Parathyroid adenoma (tissue), 2 donors: Measurements from ENCODE around the gene RSPH1.

Experiments used
- H2AFZ ChIP-seq: fragments of 300-600 bp; sonication (generic); one replicate; pipeline ENCODE4 v1.7.0; 2017; ENCODE audit warnings: antibody characterized with exemption, mild to moderate bottlenecking
- H3K27ac ChIP-seq: fragments of 300-600 bp; sonication (generic); one replicate; pipeline ENCODE4 v1.7.0; 2017
- H3K27me3 ChIP-seq: fragments of 300-600 bp; sonication (generic); one replicate; pipeline ENCODE4 v1.7.0; 2017; ENCODE audit warnings: low read length; ENCODE audit not compliant: control insufficient read depth, insufficient read depth
- H3K36me3 ChIP-seq: fragments of 300-600 bp; sonication (generic); one replicate; pipeline ENCODE4 v1.7.0; 2017; ENCODE audit warnings: low read length; ENCODE audit not compliant: control insufficient read depth, insufficient read depth
- H3K4me1 ChIP-seq: fragments of 300-600 bp; sonication (generic); one replicate; pipeline ENCODE4 v1.7.0; 2017; ENCODE audit warnings: control low read depth
- H3K4me2 ChIP-seq: fragments of 300-600 bp; sonication (generic); one replicate; pipeline ENCODE4 v1.7.0; 2017; ENCODE audit warnings: low read length
- H3K4me3 ChIP-seq: fragments of 300-600 bp; sonication (generic); one replicate; pipeline ENCODE4 v1.7.0; 2017; ENCODE audit warnings: low read depth, low read length
- H3K79me2 ChIP-seq: fragments of 300-600 bp; sonication (generic); one replicate; pipeline ENCODE4 v1.7.0; 2017; ENCODE audit warnings: control low read depth
- H3K9ac ChIP-seq: fragments of 300-600 bp; sonication (generic); one replicate; pipeline ENCODE4 v1.7.0; 2017; ENCODE audit warnings: mild to moderate bottlenecking
- H3K9me3 ChIP-seq: fragments of 300-600 bp; sonication (generic); one replicate; pipeline ENCODE4 v1.7.0; 2017; ENCODE audit warnings: low read length; ENCODE audit not compliant: control insufficient read depth
- CTCF ChIP-seq: fragments of 300-600 bp; sonication (generic); IDR thresholded peaks from one replicate; pipeline ENCODE4 v1.7.0; 2017; ENCODE audit warnings: antibody characterized with exemption, mild to moderate bottlenecking
- donor health status: primary hyperparathyroidism.

Gene RSPH1

DNA sequence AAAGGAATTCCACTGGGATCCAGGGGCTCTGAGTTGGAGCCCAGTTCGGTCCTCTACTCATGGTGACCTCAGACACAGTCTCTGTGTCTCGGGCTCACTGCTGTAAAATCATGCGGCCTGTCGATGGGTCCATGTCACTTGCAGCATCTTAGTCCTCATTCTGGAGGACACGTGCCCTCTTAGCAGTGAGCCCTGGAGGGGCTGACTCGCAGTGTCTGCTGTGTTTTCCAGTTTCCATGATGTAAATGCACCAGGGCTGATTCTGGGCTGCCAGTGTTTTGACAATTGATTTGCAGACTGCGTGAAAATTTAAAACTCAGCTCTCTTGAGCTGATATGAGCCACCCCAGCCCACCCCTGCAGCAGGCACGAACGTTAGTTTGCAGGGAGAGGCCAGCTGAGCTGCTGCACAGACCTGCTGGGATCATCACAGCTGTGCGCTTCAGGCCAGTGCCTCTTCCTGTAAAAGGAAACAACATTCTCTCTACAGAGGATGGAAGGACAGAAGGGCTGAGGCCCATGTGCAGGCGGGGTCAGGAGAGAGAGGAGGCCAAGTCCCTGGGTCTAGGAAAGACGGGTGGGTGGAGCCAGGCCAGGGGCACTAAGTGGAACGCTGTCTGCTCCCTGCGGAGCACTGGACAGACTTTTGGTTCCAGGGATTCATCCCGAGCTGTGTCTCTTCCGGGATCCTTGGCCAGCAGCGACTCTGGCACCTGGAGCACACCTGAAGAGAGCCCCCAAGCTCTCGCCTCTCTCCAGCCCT is 42.6 kb downstream of the RSPH1 start:
- Histone ChIP-seq H3K4me3 (no peak overlapping the region), H3K9ac (no peak overlapping the region), H3K36me3 (no peaks in the 10 kb centered on the region), H3K27me3 (no peaks in the 10 kb centered on the region), H3K27ac (peak overlapping the region; percentile 54), H3K79me2 (no peaks in the 10 kb centered on the region), H3K9me3 (no peaks in the 10 kb centered on the region), H3K4me1 (peaks cover 9% of the 10 kb centered on the region), H3K4me2 (no peak overlapping the region), H2AFZ (peak overlapping the region; percentile 66)
- no peak for TF ChIP-seq CTCF

DNA sequence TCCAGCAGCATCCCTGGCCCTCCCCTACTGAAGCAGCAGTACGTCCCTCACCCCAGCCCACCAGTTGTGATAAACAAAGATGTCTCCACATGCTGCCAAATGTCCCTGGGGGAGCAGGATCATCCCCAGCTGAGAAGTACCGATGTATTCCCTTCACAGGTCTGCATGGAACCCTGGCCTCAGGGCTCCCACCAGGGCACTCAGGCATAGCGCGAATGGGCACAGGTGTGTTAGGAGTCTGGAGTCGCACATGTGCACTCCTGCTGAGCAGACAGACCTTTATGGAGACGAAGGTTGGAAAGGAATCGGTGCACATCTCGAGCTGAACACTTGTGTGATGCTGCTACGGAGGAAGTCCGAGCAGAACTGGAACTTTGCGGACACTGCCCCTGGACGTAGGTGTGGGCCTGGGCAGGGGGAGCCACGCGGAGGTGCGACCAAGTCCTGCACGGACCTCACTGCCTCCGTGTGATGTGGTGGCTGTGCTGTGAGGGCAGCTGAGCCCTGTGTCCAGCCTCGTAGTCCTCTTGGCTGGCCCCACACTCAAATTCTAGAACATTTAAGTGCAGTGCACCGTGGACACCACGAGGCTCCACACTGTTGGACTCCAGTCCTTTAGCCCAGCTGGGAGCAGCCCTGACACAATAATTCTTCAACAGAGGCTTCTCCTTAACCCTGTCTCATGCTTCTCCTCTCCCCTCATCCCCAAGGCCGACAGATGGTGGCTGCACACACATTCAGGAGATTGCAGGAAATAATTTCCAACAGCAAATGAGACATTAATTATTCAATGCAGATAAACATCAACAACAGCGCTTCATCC is 43.4 kb downstream of the RSPH1 start:
- Histone ChIP-seq H3K4me2 (no peak overlapping the region), H3K27ac (no peak overlapping the region), H3K36me3 (no peaks in the 10 kb centered on the region), H2AFZ (no peak overlapping the region), H3K9ac (no peak overlapping the region), H3K4me3 (no peak overlapping the region), H3K9me3 (no peaks in the 10 kb centered on the region), H3K4me1 (peaks cover 9% of the 10 kb centered on the region), H3K27me3 (no peaks in the 10 kb centered on the region), H3K79me2 (no peaks in the 10 kb centered on the region)
- no peak for TF ChIP-seq CTCF

DNA sequence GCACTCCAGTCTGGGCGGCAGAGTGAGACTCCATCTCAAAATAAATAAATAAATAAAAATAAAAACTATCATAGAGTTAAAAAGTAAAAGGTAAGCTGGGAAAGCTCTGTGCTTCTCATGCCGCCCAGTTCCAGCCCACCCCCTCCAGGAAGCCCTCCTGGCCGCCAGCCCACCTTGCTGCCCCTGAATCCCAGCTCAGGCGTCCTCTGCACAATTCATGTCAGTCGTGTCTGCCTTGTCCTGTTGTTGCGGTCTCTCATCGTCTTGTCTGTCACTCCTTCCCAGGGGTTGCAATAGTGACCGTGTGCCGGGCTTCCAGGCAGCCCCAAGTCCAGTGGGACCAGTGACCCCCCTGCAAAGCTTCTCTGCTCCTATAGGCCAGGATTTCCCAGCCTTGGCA is 44.1 kb downstream of the RSPH1 start:
- Histone ChIP-seq H3K4me1 (peaks cover 9% of the 10 kb centered on the region), H3K36me3 (no peaks in the 10 kb centered on the region), H3K79me2 (no peaks in the 10 kb centered on the region), H3K27me3 (no peaks in the 10 kb centered on the region), H3K27ac (no peak overlapping the region), H3K9ac (no peak overlapping the region), H3K4me2 (no peak overlapping the region), H2AFZ (no peak overlapping the region), H3K4me3 (no peak overlapping the region), H3K9me3 (no peaks in the 10 kb centered on the region)
- no peak for TF ChIP-seq CTCF

GRCh38 chr21:42448686-42449085 is 47.3 kb downstream of the RSPH1 start:
- Histone ChIP-seq H3K4me1 (no peaks in the 10 kb centered on the region), H3K27me3 (no peaks in the 10 kb centered on the region), H3K4me3 (no peak overlapping the region), H3K27ac (no peak overlapping the region), H3K79me2 (no peaks in the 10 kb centered on the region), H2AFZ (no peak overlapping the region), H3K9me3 (no peaks in the 10 kb centered on the region), H3K36me3 (no peaks in the 10 kb centered on the region), H3K9ac (no peak overlapping the region), H3K4me2 (no peak overlapping the region)
- no peak for TF ChIP-seq CTCF
